Activated CD4-positive, alpha-beta T cell treated with anti-CD3 and anti-CD28 coated beads, Interleukin-2, amount 50 U/mL, for 1 hour (primary cell): ENCODE results near the gene RRBP1.

Experiments
- DNase-seq: peaks from one replicate; pipeline ENCODE4 v3.0.0-alpha.2; 2020

Gene RRBP1

GRCh38 chr20:17647391-17648314, 34.4 kb downstream of the RRBP1 start:
- no peak for DNase-seq

- no peak for DNase-seq
Observed at GRCh38 chr20:17646961-17647301, 35.1 kb downstream of the RRBP1 start.

DNA sequence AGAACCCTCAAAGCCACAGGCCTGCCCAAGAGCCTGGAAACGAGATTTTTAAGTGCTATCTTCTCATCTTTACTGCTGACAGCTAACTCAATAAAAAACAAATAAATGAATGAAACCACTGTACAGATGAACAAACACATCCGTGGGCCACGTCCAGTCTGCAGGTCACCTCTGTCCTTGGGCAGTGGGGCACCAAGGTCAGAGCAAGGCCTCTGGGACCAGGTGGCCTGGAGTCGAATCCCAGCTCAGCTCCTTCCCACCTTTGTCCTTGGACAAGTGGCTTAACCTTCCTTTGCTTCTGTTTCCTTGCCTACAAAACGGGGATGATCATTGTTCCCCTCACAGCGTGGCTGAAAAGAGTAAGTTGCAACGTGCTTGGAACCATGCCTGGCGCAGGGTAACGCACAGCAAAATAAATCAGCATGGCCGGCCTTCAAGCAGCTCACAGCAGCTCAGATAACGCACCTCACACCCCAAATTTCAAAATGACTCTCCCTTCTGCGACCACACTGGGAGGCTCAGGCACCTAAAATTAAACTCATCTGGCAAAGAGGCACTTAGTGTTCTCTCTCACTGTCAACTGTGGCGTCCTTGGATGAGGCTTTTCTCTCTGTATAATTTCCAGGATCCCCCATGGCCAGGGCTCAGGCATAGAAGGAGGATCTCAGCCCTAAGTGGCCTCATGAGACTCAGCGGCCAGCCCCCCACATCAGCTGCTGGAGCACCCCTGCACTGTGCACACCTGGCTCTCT, 35.7 kb downstream of the RRBP1 start:
- DNase-seq = no peak

GRCh38 chr20:17645546-17646208, 36.4 kb downstream of the RRBP1 start:
- DNase-seq = no peak

GRCh38 chr20:17645010-17645409, 37.0 kb downstream of the RRBP1 start:
- no peak for DNase-seq

GRCh38 chr20:17644451-17644850, 37.6 kb downstream of the RRBP1 start:
- DNase-seq = no peak

GRCh38 chr20:17643531-17644188, 38.4 kb downstream of the RRBP1 start:
- DNase-seq = no peak

DNA sequence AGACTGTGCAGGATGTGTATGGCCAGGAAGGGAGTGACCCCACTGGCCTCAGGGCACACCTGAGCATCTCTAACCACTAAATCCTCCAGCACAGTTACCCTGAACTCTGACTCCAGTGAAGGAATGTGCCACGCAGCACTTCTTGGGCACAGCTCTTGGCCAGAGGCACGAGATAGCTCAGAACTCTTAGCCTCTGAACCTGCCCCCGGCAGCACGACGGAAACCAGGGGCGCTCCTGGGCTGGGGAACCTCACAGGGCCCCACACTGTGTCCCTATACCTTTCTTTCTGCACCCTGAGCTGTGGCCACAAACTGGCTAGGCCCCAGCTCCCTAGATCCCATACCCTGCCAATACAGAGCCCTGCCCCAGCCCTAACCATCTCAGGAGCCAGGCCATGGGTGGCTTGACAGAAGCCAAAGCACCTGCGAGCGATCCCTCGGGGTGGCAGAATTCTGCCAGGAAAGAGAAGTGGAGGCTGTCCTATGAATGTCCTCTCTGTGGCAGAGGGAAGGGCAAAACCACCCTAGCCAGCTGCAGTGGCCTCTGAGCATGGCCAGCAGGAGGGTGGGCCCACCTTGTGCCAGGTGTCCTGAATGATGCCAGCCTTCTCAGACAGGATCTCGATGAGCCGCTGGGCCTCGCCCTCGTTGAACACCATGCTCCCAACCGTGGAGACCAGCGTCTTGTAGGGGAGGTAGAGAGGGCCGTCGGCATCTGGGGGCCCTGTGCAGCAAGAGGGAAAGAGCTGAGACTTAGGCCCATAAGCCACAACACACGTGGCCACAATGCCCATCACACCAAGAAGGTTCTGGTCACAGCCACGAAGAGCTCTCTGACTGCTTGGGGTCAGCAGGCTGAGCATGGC, 39.4 kb downstream of the RRBP1 start:
- no peak for DNase-seq

DNA sequence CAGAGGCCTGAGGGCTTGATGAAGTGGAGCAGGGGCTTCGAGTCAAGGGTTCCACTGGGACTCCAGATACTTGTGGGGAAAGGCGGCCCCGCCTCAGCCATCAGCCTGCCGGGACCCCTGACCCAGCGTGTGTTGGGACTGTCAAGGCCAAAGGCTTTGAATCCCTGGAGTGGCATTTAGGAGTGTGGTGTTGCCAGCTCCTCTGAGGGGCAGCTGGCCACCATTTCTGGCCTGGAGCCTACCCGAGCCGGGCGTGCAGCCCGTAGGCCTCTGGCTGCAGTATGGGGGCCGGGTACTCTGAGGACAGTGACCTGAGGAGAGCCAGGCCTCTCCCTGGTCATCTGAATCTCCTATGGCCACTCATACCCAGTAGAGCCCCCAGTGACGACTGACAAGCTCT, 40.0 kb downstream of the RRBP1 start:
- no peak for DNase-seq

DNA sequence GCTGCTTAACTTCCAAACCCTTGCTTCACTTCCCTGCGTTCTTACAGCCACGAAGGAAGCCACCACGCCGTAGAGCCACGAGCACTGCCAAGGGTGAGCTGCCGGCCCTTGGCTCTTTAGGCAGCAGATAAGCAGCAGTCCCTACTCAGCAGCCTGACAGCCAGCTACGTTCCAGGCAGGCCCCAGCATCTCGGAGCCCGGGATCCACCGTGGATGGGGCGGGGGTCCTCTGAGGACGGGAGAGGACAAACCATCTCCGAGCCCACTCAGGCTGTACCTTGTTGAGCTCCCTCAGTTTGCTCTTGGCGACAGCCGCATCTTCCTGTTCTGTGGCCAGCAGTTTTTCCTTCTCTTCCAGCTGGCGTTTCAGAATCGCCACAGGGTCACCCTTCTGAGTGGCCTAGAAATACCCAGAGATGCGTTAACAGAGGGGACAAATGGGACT, 40.5 kb downstream of the RRBP1 start:
- DNase-seq = no peak

DNA sequence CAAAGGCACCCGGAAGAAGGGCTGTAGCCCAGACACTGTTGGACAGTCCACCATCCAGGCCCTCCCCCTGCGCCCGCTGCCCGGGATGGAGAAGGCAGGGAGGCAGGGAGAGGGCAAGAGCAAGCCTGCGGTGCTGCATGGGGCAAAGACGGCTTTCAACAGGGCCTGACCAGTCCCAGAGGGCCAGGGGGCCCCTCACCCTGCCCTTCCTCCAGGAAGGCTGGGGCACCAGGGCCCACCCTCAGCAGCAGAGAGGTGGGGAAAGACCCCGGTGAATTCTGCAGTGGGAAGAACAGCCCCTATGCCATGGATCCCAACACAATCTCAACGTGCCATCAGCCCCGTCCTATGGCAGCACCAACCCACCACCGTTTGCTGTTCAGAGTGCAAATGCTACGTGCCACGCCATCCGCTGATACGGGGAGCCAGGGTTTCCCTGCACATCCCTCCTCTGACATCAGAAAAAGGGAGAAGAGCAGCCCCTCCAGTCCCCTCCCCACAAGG, 41.1 kb downstream of the RRBP1 start:
- DNase-seq = no peak

DNA sequence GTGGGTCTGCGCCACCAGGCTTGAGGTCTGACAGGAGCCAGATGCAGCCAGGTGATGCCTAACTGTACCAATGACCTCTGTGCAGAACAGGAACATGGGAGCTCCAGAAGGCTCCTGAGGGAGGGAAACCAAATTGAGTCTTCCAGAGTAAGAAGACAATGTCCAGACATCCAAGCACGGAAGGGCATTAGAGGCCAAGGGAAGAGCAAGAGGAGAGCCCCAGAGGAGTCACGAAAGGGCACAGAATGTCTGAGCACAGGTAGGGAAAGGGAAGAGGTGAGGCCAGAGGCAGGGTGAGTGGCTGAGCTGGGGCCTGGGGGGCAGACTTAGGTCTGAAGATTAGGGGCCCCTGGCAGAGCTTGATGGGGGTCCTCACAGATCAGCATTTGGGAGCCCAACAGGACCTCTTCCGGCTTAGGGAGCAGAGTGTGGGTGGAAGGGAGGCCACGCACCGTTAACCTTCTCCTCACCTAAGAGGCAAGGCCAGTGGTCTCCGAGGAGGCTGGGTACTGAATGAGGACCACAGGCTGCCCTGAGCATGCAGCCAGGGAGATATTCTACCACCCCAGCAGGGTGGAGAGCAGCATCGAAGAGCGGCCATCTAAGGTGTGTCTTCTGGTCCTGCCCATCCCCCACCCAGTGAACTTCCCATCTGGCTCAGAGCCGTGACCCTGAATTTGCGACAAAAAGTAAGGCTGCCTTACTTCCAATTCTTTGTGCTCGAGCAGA, 41.7 kb downstream of the RRBP1 start:
- no peak for DNase-seq

DNA sequence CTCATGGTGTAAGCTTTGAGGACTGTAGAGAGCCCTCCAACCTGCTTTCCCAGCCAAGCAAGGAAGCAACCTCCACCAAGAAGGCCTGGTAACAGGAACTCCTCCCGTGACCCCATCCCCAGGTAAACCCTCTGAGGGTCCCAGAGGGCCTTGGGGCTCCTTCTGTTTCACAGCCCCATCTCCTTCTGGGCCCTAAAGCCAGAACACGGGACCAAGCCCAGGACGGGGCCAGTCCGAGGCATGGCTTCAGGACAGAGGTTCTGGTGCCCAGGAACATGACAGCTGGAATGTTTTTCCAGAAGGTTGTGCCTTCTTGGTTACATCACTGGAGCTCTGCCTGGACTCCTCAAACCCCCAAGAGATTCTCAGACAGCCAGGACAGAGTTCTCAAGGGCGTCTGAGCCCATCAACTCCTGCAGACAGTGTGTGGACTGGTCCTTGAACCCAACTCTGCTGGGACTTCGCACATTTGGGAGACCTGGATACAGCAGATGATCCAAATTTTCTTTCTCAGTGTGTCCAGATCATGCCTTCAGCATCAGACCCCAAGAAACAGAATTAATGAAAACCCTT, 43.1 kb downstream of the RRBP1 start:
- no peak for DNase-seq

DNA sequence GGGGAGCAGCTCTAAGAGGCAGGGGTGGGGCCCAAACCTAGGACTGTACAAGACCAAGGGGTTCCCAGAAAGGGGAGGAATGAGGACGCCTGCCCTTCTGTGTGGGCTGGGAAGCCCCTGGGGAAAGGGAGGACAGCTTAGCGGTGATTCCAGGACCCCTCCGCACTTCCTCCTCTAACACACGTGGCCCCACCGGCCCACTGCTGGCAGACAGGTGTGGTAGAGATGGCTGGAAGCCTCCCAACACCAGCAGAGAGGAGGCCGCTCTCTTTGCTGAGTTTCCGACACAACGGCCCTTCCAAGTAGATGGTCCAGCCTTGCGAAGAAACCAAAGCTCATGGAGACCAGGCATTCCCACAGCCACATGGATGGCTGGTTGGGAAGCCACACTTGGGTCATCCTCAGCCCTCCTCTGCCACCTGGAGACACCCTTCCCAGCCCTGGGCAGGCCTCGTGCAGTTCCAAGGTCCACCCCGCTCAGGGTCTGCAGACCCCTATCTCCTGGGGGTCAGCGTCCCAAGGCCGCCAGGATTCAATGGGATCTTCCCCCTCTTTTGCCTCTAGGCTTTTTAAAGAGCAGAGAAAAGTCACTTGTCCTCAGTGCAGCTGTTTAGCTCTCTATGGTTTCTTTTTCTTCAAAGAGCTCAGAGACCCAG, 43.9 kb downstream of the RRBP1 start:
- no peak for DNase-seq

DNA sequence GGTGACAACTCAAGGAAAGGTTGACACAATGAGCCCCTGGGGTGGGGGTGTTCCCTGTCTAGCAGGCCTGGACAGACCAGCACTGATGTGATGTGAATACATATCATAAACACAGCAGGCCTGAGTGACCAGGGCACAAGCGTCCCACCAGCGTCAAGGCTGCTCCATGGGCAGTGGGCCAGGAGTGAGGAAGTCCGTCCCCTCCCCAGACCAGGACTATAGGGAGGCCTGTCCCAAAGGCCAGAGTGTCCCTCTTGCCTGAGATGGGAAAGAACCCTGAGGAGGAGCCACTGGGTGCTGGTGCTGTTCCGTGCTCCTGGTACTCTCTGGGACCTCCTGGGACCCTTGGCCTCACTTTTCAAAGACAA, 44.6 kb downstream of the RRBP1 start:
- no peak for DNase-seq

DNA sequence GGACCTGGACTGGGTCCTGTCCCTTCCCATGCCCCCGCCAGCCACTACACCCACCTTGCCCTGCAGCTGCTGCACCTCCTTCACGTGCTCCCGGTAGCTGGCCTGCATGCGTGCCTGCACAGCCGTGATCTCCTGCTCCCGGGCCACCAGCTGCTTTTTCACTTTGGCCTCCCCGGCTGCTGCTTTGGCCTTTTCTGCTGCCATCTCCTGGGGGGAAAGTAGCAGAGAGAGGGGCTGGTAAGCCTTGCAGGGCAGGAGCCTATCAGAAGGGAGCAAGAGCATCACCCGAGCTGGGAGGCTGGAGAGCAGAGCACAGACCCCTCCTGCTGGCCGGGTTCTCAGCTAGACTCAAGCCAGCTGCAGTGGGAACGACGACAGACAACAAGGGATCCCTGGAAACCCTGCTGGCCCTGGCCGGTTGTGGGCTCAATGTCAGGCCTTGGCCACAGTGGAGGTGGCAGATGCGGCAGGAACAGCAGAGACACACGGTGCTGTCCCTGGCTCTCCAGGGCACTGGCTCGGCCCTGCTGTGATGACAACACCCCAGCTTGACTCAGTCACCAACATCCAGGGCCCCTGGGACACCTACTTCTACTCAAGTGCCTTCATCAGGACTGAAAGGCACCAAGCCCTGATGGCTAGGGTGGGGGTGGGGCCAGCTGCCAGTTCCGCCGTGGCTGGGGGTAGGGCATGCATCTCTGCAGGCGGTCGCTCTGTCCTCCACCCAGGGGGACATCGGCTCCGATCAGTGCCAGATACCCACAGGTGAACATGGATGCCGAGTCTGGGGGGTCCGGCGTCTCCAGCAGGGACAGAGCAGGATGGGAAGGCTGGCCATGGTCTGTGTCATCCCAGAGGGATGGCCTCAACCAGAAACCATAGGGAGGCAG, 45.3 kb downstream of the RRBP1 start:
- no peak for DNase-seq

DNA sequence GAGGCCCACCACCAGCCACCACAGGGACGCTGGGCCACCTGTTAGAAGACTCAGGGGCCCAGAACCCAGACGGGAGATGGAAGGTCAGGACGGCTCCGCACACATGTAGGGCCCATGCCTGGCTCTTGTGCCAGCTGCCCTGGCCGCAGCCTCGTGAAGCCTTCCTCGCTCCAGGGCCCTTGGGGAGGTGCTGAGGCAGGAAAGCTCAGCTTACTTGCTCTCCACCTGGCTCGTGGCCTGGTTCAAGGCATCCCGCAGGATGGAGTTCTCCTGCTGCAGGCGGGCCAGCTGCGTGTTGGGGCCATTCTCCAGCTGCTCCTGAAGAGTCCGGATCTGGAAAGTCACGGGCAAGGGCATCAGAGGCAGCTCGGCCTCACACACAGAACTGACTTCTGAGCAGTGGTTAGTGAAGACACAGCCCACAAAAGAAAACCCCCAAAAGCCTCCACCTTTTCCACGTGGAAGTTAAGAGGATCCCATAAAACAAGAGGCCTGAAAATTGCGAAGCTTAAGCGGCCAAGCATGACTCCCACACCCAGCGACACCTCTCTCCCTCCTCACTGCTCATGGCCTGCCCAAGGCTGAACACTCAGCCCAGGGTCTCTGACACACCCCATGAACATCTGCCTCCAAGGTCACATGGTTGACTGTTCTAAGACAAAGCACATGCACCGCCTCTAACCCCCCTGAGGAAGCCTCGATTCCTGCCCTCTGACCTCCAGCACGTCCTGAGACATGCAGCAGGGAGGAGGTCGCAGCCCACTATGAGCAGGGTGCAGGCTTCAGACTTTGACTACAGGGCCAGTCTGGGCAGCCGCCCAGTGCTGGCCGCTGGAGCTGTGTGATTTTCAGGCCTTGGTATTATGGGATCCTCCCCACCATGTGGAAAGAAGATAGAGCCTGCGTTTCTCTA, 46.5 kb downstream of the RRBP1 start:
- no peak for DNase-seq
